Dermis microvascular lymphatic vessel endothelial cell (primary cell): ENCODE measurements around the gene NDUFA7. TPM values are rescaled to one million over a fixed set of nuclear protein-coding genes. Genes with fewer than 3 reads are reported as not detected.
"Not testable (repeated sequence)": the region's sequence is repeated elsewhere in the genome, so short reads cannot be mapped to it uniquely, and the experiment has no call there.

Experiments used
- DNase-seq, 2 donors: peaks; one replicate each; pipeline versions ENCODE4 v3.0.0 to v3.0.0-alpha.2; 2010; ENCODE audit warnings: low read depth in 2 of 2
- total RNA-seq: library from RNA; depleted of rRNA; stranded (reverse); fragments of >200 nt; gene quantifications from 2 replicates; pipeline ENCODE4 v1.2.1, GENCODE V29; 2014

The NDUFA7 gene
- total RNA-seq, 1 donor from 2014 or later: 39.7 TPM

DNA sequence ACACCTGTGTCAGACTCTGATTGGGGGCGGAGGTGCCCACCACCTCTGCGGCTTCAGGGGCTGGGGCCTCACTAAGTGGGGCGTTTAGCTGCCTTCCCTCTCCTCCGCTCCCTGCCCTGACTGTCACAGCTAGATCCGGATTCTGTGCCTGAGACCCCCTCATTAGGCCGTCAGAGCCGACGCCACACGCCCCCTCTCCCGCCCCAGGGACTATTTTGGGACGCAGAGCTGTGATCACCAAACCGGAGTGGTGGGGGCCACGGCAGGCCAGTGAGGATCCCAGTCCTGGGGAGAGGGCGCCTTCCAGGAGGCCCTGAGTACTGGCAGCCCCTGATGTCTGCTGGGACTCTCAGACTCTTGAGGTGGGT, 21.1 kb upstream of the NDUFA7 start:
- no peak for DNase-seq

- not testable (repeated sequence) for DNase-seq
These were observed 20.3 kb upstream of the NDUFA7 start for GRCh38 chr19:8341504-8341903.

DNA sequence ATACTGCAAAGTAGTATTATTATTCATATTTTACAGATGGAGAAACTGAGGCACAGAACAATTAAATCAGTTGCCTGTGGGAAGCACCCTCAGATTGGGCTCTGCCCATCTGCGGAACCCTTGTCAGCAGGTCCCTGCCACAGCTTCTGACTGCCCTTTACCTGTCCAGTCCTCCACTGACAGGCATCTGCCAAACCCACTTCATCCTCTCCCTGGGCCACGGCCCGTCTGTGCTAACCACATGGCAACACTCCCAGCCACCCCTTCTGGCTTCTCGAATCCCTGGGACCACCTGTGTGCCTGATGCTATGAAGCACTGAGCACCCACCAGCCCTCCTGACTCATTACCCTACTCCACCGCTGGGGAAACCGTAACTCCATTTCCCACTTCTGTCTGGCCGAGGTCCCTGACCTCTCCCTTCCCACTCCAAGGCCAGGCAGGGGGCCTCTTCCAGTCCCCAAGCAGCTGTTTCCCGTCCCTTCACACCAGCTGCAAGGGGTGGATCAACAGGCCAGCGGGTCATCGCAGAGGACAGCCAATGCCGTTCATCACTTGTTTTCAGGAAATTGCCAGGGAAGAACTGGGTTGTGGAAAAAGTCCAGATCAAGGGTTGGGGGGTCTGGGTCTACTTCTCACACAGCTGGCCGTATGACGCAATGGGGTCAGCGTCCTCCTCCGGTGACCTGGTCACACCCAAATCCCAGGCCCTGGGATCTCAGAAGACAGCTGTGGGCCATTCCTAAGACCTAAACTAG, 19.3 kb upstream of the NDUFA7 start:
- peak; percentile 97 to 98 for DNase-seq

GRCh38 chr19:8338835-8339234, 17.7 kb upstream of the NDUFA7 start:
- DNase-seq: no peak

GRCh38 chr19:8337728-8338127, 16.6 kb upstream of the NDUFA7 start:
- DNase-seq: no peak

- DNase-seq: peak in 1 of 2 donors; percentile 47
These were observed 15.5 kb upstream of the NDUFA7 start for GRCh38 chr19:8336660-8337059.

GRCh38 chr19:8336072-8336569, 14.9 kb upstream of the NDUFA7 start:
- DNase-seq: peak in 1 of 2 donors; percentile 52

DNA sequence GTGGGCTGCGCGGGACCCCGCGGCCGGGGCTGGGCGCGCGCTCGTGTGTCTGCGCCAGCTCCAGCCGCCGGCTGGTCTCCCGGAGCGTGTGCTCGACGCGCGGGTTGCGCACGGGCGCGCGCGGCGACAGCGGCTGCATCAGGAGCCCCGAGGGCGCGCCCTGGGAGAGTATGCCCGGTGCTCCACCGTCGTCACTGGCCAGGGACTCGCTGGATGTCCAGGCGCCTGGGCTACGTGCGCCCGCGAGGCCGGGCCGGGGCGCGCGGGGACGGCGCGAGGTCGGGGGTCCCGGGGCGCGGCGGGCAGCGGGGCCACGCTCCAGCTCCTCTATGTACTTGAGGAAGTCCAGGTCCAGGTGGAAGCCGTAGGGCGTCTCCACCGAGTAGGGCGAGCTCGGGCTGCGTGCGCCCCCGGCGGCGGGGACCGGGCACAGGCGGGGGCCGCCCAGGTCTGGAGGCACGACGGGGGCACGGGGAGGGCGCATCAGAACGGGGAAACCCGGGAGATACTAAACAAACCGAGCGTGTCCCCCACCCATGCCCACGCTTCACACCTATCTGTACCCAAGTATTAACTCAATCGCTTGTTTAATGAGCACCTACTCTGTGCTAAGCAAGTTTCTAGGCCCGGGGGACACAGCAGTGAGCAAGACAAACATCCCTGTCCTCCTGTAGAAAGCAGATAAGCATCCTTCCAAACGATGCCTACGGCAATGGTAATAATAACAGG, 14.3 kb upstream of the NDUFA7 start:
- no peak for DNase-seq

DNA sequence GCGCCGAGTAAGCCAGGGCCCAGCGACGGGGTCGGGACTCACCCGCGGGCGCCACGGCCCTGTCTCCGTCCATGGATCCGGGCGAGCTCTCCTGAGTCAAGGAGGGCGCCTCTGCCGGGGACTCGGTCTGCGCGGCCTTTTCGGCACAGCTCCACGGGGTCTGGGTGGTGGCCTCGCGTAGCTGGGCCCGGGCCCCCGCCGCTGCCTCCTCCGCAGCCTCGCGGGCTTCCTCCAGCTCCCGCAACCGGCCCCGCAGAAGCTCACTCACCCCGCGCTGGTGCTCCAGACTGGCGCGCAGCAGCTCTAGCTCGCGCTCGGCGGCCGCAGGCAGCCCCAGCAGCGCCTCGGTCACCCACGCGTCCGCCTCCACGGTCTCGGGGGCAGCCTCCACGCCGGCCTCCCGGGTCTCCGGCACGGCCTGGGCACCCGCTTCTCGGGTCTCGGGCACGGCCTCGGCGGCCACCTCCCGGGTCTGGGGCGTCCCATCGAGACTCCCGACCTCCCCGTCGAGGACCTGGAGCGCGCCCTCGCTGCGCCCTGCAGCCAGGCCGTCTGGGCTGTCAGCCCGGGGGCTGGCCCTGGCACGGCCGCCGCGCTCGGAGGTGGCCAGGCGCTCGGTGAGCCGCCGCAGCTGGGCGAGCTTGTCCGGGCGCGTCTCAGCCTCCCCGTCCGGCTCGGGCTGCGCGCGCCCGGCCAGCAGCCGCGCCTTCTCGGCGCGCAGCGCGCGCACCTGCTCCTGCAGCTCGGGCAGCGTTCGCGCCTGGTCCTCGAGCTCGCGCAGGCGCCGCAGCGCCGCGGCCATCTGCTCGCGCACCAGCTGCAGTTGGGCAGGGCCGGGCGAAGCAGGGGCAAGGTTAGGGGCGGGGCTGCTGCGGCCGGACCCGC, 13.5 kb upstream of the NDUFA7 start:
- DNase-seq: peak in 1 of 2 donors; percentile 67

GRCh38 chr19:8333767-8334457, 12.7 kb upstream of the NDUFA7 start:
- DNase-seq: no peak

- no peak for DNase-seq
These were observed 12.0 kb upstream of the NDUFA7 start for GRCh38 chr19:8332976-8333766.

- DNase-seq: no peak
These were observed 10.2 kb upstream of the NDUFA7 start for GRCh38 chr19:8331263-8331845.

DNA sequence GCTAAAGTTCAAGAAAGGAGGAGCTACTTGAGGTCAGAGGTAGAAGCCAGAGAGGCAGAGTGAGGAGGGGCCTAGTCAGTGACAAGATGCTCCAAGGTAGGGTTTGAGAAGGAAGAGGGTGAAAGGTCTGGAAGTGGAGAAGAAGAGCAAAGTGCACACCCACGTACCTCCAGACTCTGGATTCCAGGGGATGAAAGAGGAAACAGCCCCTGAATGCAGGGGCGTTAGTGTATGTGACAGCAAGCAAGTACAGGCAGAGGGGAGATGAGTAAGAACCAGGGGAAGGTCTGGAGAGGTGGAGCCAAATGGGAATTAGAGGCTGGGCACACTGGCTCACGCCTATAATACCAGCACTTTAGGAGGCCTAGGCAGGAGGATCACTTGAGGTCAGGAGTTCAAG, 8.8 kb upstream of the NDUFA7 start:
- DNase-seq: no peak

DNA sequence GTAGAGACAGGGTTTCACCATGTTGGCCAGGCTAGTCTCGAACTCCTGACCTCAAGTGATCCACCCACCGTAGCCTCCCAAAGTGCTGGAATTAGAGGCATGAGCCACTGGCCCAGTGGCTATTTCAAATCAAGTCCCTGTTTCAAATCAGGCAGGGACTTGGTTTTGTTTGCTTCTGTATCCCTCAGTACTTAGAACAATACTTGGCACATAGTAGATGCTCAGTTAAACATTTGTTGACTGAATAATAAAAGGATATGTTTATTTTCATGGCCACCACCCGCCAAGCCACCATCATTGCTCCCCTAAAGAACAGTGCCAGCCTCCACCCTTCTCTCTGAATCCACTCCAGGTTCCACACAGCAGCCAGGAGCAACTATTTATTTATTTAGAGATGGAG, 4.3 kb upstream of the NDUFA7 start:
- DNase-seq: no peak

- peak; percentile 68 to 81 for DNase-seq
These were observed 3.2 kb upstream of the NDUFA7 start for GRCh38 chr19:8324186-8325050.

- DNase-seq: peak; percentile 48 to 57
These were observed 2.6 kb upstream of the NDUFA7 start for GRCh38 chr19:8323781-8324185.

GRCh38 chr19:8322638-8322997, 1.4 kb upstream of the NDUFA7 start:
- DNase-seq: no peak

DNA sequence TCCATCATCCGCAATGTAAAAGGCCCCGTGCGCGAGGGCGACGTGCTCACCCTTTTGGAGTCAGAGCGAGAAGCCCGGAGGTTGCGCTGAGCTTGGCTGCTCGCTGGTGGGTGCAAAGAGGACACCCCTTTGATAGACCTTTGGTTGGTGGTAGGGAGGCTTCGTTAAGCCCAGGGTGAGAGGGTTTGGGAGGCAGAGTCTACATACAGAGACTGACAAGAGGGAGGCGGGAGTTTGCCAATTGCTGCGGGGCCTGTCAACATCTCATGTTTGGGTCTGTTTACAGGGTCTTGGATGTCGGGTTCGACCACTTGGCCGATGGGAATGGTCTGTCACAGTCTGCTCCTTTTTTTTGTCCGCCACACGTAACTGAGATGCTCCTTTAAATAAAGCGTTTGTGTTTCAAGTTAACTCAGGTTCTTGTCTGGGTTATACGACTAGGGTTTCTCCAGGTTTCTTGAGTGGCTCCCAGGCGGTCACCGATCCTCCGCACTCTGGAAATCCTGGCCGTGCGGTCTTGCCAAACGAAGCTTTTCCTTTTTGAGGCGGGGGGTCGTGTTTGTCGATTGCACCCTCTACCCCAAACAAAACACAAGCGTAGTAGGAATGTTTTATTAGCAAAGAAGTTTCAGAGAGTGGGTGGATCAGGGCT, 937 bp upstream of the NDUFA7 start:
- no peak for DNase-seq
